Heart left ventricle (tissue), 16 donors: Measurements from ENCODE around the gene CEP112. TPM values are rescaled to one million over a fixed set of nuclear protein-coding genes. Genes with fewer than 3 reads are reported as not detected.

ENCODE experiments used
- ATAC-seq, 4 donors: fragments of 200-7000 bp; cut with Tn5 transposase; one replicate each; pipeline ENCODE4 v1.9.1; 2020 to 2022; ENCODE audit warnings: moderate library complexity in 4 of 4, mild to moderate bottlenecking in 3 of 4, moderate number of reproducible peaks in 1 of 4
- DNase-seq, 5 donors: peaks; one replicate each; pipeline ENCODE4 v3.0.0-alpha.2; 2020
- H3K27ac ChIP-seq, 12 donors: fragments of 200-600 bp; sonication (generic) in 4 of 12; one replicate each; pipeline versions ENCODE4 v1.5.0 to v1.8.0; 2016 to 2022; ENCODE audit warnings: mild to moderate bottlenecking in 2 of 12
- H3K27me3 ChIP-seq, 9 donors: fragments of 200-600 bp; sonication (generic) in 2 of 9; one replicate each; pipeline versions ENCODE4 v1.5.1 to v1.8.0; 2016 to 2022; ENCODE audit warnings: mild to moderate bottlenecking in 3 of 9
- H3K36me3 ChIP-seq, 9 donors: fragments of 200-600 bp; sonication (generic) in 2 of 9; one replicate each; pipeline versions ENCODE4 v1.5.0 to v1.8.0; 2018 to 2022; ENCODE audit warnings: mild to moderate bottlenecking in 2 of 9
- H3K4me1 ChIP-seq, 12 donors: fragments of 200-600 bp; sonication (generic) in 4 of 12; one replicate each; pipeline versions ENCODE4 v1.5.0 to v1.8.0; 2016 to 2022; ENCODE audit warnings: mild to moderate bottlenecking in 3 of 12
- H3K4me3 ChIP-seq, 12 donors: fragments of 200-600 bp; sonication (generic) in 4 of 12; one replicate each; pipeline versions ENCODE4 v1.5.0 to v1.8.0; 2017 to 2022; ENCODE audit warnings: mild to moderate bottlenecking in 9 of 12, moderate library complexity in 4 of 12
- H3K9me3 ChIP-seq, 12 donors: fragments of 200-600 bp; sonication (generic) in 4 of 12; one replicate each; pipeline versions ENCODE4 v1.5.0 to v1.8.0; 2016 to 2022; ENCODE audit warnings: mild to moderate bottlenecking in 1 of 12
- CTCF ChIP-seq, 12 donors: fragments of 200-600 bp; sonication (generic) in 4 of 12; IDR thresholded peaks; one replicate each; pipeline versions ENCODE4 v1.5.0 to v1.8.0; 2018 to 2022; ENCODE audit warnings: antibody characterized with exemption in 12 of 12, mild to moderate bottlenecking in 5 of 12
- POLR2A ChIP-seq, 2 donors: fragments of 450-650 bp; IDR thresholded peaks; one replicate each; pipeline ENCODE4 v1.6.1; 2017; ENCODE audit warnings: antibody characterized with exemption in 2 of 2, mild to moderate bottlenecking in 2 of 2, moderate library complexity in 2 of 2
- WGBS, 4 donors: extraction: QIAGEN DNeasy Blood & Tissue Kit in 2 of 4; methylation state at CpG; one replicate each; pipeline versions ENCODE4 v1.1.5 to v1.1.7; 2013 to 2018; 5-methylcytosine and 5-hydroxymethylcytosine counted together
- intact Hi-C, 10 donors: fragments of 100-400 bp; cut with DNase I; formaldehyde crosslinking; loops; one replicate each; pipeline versions ENCODE4 v1.11.1 to v1.14.2; 2022
- polyA plus RNA-seq, 2 donors: library from polyadenylated mRNA; stranded (reverse); fragments of 200-250 nt; gene quantifications; one replicate each; pipeline ENCODE4 v1.2.3, GENCODE V29; 2013
- total RNA-seq, 9 donors: library from RNA; depleted of rRNA in 2 of 9; stranded (reverse); fragments of >200 nt in 2 of 9; fragmentation: NEBNext Ultra II Directional in 3 of 9; extraction: Animal tissue kit (Norgen Biotek cat#: 25700) in 3 of 9; gene quantifications; one replicate each; pipeline versions ENCODE4 v1.1.0 to v1.2.4, GENCODE V29; 2016 to 2023
- donor health status: ischemic (EF 13 %, LVEDD 7.1; RV severe dilation, severe dysfunction).
- donor health status: healthy with polysubstance abuse.
- donor health status: DM: no; HTN: yes; CAD: no.
- donor health status: DM: no; HTN: no; CAD: no.
- donor health status: ischemic (EF 25% LVEDD 6.9; RV normal size, moderate dysfunction).
- donor health status: ischemic (EF 25% LVEDD 5.7; RV mildly dilated, moderate dysfunction).
- donor health status: healthy.
- donor health status: DM: yes; HTN: yes; CAD: no.
- donor health status: ischemic (EF 35%, LVEDD 5.7; RV mildly dilated, moderate dysfunction).
- donor health status: nonischemic (EF 11% LVEDD 7.7; RV severe dilation, severe dysfunction).
- donor health status: DM: yes; HTN: yes; CAD: no.
- donor health status: PGD.
- donor health status: ischemic (EF 29% LVEDD 5.4; RV normal size, mild dysfunction).
- donor health status: nonischemic (EF 23%, LVEDD 6.1; RV moderate dilation, normal function).

Gene CEP112
- total and polyA plus RNA-seq, 11 donors: 5.5 to 28.3 (median 14.3) TPM

DNA sequence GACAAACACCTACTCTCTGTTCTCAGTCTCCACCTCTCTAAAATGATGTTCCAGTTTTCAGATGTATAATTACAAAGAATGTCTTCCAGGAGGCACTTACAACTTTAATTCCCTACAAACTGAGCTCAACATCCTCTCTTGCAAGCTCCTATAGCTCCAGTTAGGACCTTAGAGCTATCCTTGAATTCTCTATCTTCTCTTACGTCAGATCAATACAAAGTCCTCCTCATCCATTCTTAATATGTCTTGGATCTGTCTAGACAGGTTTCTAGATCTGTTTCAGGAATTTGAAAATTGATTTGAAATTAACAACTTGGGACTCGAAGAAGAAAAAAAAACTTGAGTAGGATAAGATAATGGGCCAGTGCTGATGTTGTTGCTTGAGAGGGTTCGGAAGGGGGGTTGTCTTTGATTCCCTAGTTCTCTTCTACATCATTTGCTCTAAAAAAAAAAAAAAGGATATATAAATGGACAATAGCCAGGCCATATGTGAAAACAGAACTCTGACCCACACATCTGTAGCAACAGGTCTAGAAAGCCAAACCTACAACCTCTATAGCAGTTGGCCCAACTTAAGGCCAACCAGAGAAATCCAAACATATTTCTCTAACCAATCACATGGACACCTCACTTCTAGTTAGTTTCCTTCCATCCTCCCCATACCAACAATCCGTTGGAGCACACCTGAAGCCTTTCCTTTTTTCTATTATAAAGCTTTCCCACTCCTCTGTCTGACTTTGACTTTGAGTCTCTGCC is 38.0 kb upstream of the CEP112 start:
- 75 to 83% (median 80%) methylated on average over 4 of the region's 4 CpGs for WGBS, 4 donors
- DNase-seq (no peak), ATAC-seq (no peak)
- Histone ChIP-seq H3K4me3 (no peak overlapping the region), H3K36me3 (no peaks in the 10 kb centered on the region), H3K27ac (no peak overlapping the region), H3K27me3 (no peaks in the 10 kb centered on the region), H3K9me3 (no peaks in the 10 kb centered on the region), H3K4me1 (no peaks in the 10 kb centered on the region)
- intact Hi-C loops: no loop called here
- TF ChIP-seq POLR2A (IDR thresholded peaks at IDR 0.05): no peak
- no peak for TF ChIP-seq CTCF (IDR thresholded peaks at IDR 0.05)

- H3K9me3 ChIP-seq: no peaks in the 10 kb centered on the region
- no peak within 1 kb of the TSS for H3K4me3 ChIP-seq
- WGBS, 4 donors: 91 to 94% (median 92%) methylated on average over 20 of the region's 20 CpGs
- no peak within 1 kb of the TSS for H3K27ac ChIP-seq
- no peak for DNase-seq
- no peaks in the 10 kb centered on the region for H3K27me3 ChIP-seq
- no peaks in the 10 kb centered on the region for H3K36me3 ChIP-seq
- H3K4me1 ChIP-seq: no peaks in the 10 kb centered on the region
- no peak for ATAC-seq
- TF ChIP-seq CTCF (IDR thresholded peaks at IDR 0.05) (no peak), POLR2A (IDR thresholded peaks at IDR 0.05) (no peak)
- intact Hi-C loops: no loop called here
Measured at GRCh38 chr17:66228887-66229782, 37.2 kb upstream of the CEP112 start, which contains the start of gene APOH. APOH (minus strand) TSS chr17:66229415; CDS start chr17:66229379, 36 bp downstream.

GRCh38 chr17:66227212-66228045 is 35.5 kb upstream of the CEP112 start:
- H3K4me3 ChIP-seq: no peak overlapping the region
- no peaks in the 10 kb centered on the region for H3K36me3 ChIP-seq
- intact Hi-C loops: no loop called here
- no peaks in the 10 kb centered on the region for H3K4me1 ChIP-seq
- ATAC-seq (no peak), DNase-seq (no peak)
- no peak overlapping the region for H3K27ac ChIP-seq
- 86 to 89% (median 88%) methylated on average over 4 of the region's 4 CpGs for WGBS, 4 donors
- TF ChIP-seq CTCF (IDR thresholded peaks at IDR 0.05): no peak
- no peak for TF ChIP-seq POLR2A (IDR thresholded peaks at IDR 0.05)
- no peaks in the 10 kb centered on the region for H3K9me3 ChIP-seq
- no peaks in the 10 kb centered on the region for H3K27me3 ChIP-seq
